IPS DF 6.9 (cell line): ENCODE measurements around the gene NFYC.

ENCODE experiments used
- DNase-seq: peaks from one replicate; pipeline ENCODE4 v3.0.0-alpha.2; 2013; ENCODE audit warnings: low read depth, low spot score
- H3K27ac ChIP-seq: one replicate; pipeline ENCODE4 v1.5.1; 2013; ENCODE audit warnings: low read length, control low read depth
- H3K27me3 ChIP-seq: 2 replicates; pipeline ENCODE4 v1.6.1; 2013; ENCODE audit warnings: mild to moderate bottlenecking, low read length; ENCODE audit not compliant: control insufficient read depth, insufficient read depth
- H3K36me3 ChIP-seq: 2 replicates; pipeline ENCODE4 v1.6.1; 2013; ENCODE audit warnings: low read length; ENCODE audit not compliant: control insufficient read depth, insufficient read depth
- H3K4me1 ChIP-seq: 2 replicates; pipeline ENCODE4 v1.6.1; 2013; ENCODE audit warnings: low read length; ENCODE audit not compliant: control insufficient read depth, insufficient read depth
- H3K4me3 ChIP-seq: 2 replicates; pipeline ENCODE4 v1.5.1; 2013; ENCODE audit warnings: mild to moderate bottlenecking, low read length
- H3K9me3 ChIP-seq: 2 replicates; pipeline ENCODE4 v1.6.1; 2013; ENCODE audit warnings: low read length, inconsistent platforms; ENCODE audit not compliant: control insufficient read depth, insufficient read depth
- WGBS: extraction: QIAGEN DNeasy Blood & Tissue Kit; methylation state at CpG from one replicate; pipeline ENCODE4 v1.1.7; 2013; ENCODE audit warnings: mixed read lengths, missing lambda C conversion rate; ENCODE audit not compliant: insufficient read length, insufficient coverage; 5-methylcytosine and 5-hydroxymethylcytosine counted together

Gene NFYC

DNA sequence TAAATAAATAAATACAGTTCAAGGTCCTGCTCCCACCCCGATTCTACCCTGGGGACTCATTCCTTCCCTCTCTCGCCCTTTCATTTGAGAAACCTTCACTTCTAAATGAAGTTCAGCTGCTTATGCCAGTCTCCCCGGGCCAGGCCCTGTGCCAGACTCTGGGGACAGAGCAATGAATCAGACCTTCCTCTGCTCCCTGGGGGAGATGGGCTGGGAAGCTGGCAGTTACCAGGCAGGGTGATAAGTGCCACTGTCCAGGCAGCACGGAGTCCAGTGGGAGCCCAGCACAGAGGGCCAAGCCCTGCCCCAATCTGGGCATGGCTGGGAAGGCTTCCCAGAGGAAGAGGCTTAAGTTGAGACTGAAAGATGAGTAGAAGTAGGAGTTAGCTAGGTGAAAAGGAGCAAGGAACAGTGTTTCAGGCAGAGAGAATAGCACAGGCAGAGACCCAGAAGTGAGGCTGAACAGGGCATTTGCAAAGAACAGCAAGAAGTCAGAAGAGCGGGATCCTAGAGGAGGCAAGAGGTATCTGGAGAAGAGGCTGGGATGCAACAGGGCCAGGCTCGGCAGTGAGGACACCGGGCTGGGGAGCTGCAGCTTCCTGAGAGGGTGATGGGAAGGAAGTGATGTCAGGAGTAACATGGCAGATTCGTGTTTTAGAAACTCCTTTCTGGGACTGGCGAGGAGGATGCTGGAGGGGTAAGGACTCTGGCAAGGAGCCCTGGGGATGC, 105.6 kb downstream of the NFYC start:
- no CpG with 5 or more reads among the region's 9 CpGs for WGBS
- no peaks in the 10 kb centered on the region for H3K36me3 ChIP-seq
- no peak for DNase-seq
- no peak overlapping the region for H3K4me3 ChIP-seq
- H3K27me3 ChIP-seq: no peaks in the 10 kb centered on the region
- no peaks in the 10 kb centered on the region for H3K9me3 ChIP-seq
- H3K27ac ChIP-seq: no peak overlapping the region
- no peaks in the 10 kb centered on the region for H3K4me1 ChIP-seq

DNA sequence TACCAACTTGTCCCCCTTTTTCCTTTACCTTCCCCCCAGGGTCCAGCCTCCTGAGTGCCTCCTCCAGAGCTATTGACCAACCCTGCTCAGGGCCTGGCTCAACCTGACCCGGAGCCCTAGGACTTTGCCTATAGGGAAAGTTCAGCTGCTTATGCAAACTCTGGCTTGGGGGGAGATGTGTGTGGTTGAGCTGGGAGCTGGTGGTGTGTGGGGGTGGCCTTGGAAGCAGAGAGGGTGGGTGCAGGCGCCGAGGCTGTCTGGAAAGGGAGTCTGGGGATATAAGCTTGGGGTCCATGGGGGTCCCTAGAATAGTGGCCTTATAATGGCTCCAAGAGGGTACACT, 106.1 kb downstream of the NFYC start:
- DNase-seq: no peak
- Histone ChIP-seq H3K27ac (no peak overlapping the region), H3K4me1 (no peaks in the 10 kb centered on the region; the same call in 1 of the 2 replicates), H3K9me3 (no peaks in the 10 kb centered on the region), H3K27me3 (no peaks in the 10 kb centered on the region), H3K4me3 (no peak overlapping the region), H3K36me3 (no peaks in the 10 kb centered on the region)
- WGBS: no CpG with 5 or more reads among the region's 3 CpGs

DNA sequence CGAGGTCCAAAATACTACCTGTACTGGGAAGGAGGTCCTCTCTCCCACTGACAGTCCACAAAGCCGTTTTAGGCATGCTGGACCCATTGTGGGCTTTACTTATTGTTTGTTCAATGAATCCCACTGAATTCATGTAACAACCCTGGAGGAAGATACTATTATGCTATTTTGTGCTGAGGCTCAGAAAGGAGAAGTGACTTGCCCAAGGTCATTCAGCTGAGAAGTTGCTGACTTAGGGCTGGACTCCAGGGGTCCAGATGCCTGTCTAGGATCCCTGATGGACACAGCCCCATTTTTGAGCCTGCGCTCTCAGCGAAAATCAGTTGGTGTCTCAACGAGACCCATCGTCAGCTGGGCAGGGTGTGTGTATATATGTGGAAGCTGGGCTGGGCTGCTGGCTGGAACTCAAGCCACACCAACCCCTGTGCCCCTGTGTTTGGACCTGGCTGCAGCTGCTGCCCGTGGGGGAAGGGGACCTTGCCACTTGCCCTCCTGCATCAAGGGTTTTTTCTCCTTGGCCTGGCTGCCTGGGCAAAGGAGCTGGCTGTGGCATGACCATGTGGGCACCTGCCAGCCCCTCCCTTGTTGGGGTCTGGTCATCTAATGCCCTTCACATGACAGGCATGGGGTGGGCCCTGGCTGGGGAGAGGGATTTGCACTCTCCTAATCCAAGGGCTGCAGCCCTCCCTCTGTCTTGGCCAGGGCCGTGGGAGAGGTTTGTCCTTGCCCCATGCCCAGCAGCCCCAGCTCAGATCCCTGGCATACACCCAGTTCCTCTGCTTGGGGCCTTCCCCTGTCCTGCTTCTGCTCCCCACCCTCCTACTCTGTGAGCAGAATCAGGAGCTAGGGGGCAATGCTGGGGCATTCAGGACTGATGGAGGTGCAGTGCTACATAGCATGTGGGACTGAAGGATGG, 107.1 kb downstream of the NFYC start:
- H3K27ac ChIP-seq: no peak overlapping the region
- no peaks in the 10 kb centered on the region for H3K27me3 ChIP-seq
- no peaks in the 10 kb centered on the region for H3K36me3 ChIP-seq
- WGBS: no CpG with 5 or more reads among the region's 8 CpGs
- no peak overlapping the region for H3K4me3 ChIP-seq
- H3K4me1 ChIP-seq: peaks cover 1% of the 10 kb centered on the region; the same call in 1 of the 2 replicates
- DNase-seq: no peak
- no peaks in the 10 kb centered on the region for H3K9me3 ChIP-seq

DNA sequence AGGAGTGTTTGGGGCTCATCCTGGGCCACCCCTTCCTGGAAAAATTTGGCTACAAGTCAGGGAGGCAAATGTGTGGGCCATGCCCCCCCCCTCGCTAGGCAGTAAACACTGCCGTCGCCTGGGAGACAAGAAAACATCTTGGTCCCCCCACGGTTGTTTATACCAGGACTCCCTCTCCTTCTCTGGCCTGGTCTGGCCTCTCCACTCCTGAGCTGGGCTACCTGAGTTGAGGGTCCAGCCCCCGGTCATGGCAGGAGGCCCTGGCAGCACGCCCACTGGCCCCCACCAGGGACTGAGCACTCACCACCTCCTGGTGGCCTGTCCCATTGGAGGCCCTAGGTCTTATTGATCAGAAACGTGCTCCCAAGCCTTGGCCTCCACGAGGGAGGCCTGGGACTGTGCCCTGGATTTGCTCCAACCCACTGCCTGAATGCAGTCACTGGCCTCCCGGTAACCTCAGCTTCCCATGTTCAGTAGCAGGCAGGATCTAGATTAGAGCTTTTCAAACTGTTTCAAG, 107.9 kb downstream of the NFYC start:
- no CpG with 5 or more reads among the region's 9 CpGs for WGBS
- Histone ChIP-seq H3K27me3 (no peaks in the 10 kb centered on the region), H3K27ac (no peak overlapping the region), H3K36me3 (no peaks in the 10 kb centered on the region), H3K4me1 (peaks cover 3% of the 10 kb centered on the region; the same call in 1 of the 2 replicates), H3K4me3 (no peak overlapping the region), H3K9me3 (no peaks in the 10 kb centered on the region)
- no peak for DNase-seq

DNA sequence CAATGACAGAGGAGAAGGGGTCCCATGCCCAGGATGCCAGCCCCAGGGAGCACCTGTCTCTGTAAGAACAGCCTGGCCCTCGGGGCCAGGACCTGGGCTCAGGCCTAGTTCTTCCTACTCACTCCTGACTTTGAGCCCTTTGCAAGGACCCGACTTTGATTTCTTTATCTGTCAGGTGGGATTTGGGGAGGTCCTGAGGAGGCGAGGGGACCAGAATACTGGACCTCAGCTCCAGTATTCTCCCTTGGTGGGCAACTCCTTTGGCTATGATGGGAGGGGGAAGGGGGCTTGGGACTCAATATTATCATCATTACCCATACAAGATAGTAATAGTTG, 110.2 kb downstream of the NFYC start:
- no peak overlapping the region for H3K27ac ChIP-seq
- no peaks in the 10 kb centered on the region for H3K36me3 ChIP-seq
- no CpG with 5 or more reads among the region's 3 CpGs for WGBS
- H3K27me3 ChIP-seq: no peaks in the 10 kb centered on the region
- peaks cover 5% of the 10 kb centered on the region; the same call in 1 of the 2 replicates for H3K4me1 ChIP-seq
- H3K9me3 ChIP-seq: no peaks in the 10 kb centered on the region
- H3K4me3 ChIP-seq: no peak overlapping the region
- no peak for DNase-seq

- H3K27me3 ChIP-seq: no peaks in the 10 kb centered on the region
- no peaks in the 10 kb centered on the region for H3K9me3 ChIP-seq
- peak overlapping the region; percentile 10; the same call in 1 of the 2 replicates for H3K4me3 ChIP-seq
- WGBS: no CpG with 5 or more reads among the region's 56 CpGs
- no peak for DNase-seq
- H3K27ac ChIP-seq: no peak overlapping the region
- no peaks in the 10 kb centered on the region for H3K36me3 ChIP-seq
- peaks cover 5% of the 10 kb centered on the region; the same call in 1 of the 2 replicates for H3K4me1 ChIP-seq
These were observed 110.7 kb downstream of the NFYC start for GRCh38 chr1:40802078-40802741.

DNA sequence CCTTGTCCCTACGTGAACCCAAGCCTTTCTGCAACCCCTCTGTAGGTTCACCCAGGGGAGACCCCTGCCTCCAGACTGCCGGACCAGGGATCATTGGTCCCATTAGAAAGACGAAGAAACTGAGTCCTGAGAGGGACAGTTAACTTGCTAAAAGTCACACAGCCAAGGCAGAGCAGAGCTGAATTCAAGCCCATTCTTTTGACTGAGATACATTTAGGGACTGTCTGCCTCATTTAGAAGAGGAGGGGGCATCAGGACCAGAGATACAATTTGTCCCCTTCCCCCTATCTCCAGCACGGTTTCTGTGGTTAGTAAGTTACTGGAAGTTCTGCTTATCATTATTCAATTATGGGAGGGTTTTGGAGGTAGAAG, 111.2 kb downstream of the NFYC start:
- no peak overlapping the region for H3K27ac ChIP-seq
- H3K4me1 ChIP-seq: peaks cover 5% of the 10 kb centered on the region; the same call in 1 of the 2 replicates
- DNase-seq: no peak
- no CpG with 5 or more reads among the region's 4 CpGs for WGBS
- peak overlapping the region; percentile 10; the same call in 1 of the 2 replicates for H3K4me3 ChIP-seq
- H3K36me3 ChIP-seq: no peaks in the 10 kb centered on the region
- no peaks in the 10 kb centered on the region for H3K27me3 ChIP-seq
- no peaks in the 10 kb centered on the region for H3K9me3 ChIP-seq

DNA sequence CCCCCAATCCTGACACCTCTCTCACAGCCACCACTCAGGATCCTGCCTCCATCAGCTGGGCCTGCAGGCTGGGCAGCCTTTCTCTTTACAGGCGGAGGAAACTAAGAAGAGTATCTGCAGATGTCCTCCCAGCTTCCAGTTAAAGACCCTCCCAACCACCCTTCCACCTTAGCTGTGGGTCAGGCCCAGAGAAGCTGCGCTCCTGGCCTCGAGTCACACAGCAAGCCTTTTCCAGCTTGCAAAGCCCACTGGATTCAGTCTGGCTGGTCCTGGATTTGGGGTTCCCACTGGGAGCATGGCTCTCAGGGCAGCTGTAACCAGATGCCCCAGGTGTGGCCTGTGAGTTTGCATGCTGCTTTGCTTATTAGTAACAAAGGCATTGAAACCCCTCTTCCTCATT, 111.9 kb downstream of the NFYC start:
- H3K36me3 ChIP-seq: no peaks in the 10 kb centered on the region
- no peak overlapping the region for H3K27ac ChIP-seq
- no peak for DNase-seq
- WGBS: no CpG with 5 or more reads among the region's 3 CpGs
- H3K9me3 ChIP-seq: no peaks in the 10 kb centered on the region
- peaks cover 5% of the 10 kb centered on the region; the same call in 1 of the 2 replicates for H3K4me1 ChIP-seq
- no peaks in the 10 kb centered on the region for H3K27me3 ChIP-seq
- H3K4me3 ChIP-seq: no peak overlapping the region

DNA sequence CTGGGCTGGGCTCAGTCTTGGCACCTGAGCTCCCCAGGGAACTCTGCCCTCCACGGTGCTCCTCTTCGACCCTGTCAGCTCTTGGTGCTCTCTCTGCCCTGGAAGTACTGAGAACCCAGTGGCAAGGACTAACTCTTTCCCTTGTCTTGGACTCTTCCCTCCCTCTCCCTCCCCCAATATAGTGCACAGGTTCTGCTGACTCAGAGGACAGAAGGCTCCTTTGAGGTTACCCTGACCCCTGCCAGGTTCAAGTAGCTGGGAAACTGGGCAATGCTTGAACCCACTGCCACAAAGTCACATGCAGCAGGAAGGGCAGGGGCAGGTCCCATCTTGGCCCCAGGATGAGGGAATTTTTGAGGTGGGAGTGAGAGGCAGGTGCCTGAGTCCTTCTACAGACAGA, 112.4 kb downstream of the NFYC start:
- no peak for DNase-seq
- Histone ChIP-seq H3K36me3 (no peaks in the 10 kb centered on the region), H3K9me3 (no peaks in the 10 kb centered on the region), H3K4me3 (no peak overlapping the region), H3K27ac (no peak overlapping the region), H3K4me1 (peaks cover 5% of the 10 kb centered on the region; the same call in 1 of the 2 replicates), H3K27me3 (no peaks in the 10 kb centered on the region)
- WGBS: no CpG with 5 or more reads among the region's 2 CpGs

DNA sequence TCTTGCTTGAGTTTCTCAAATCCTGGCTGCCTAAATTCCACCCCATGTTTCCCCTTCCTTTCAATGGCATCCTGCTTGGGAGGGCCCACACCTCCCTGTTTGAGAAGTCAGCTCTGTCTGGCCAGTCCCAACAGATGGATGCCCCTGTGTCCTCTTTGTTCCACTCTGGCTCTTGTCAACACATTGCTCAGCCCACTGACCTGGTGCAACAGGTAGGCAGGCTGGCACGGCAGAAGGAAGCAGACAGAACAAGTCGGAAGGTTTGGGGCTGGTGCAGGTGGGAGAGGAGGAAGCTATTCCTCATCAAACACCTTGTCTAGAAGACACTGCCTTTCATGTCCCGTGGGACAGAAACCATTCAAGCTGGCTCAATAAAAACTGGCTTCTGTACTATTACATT, 114.7 kb downstream of the NFYC start:
- peaks cover 5% of the 10 kb centered on the region; the same call in 1 of the 2 replicates for H3K4me1 ChIP-seq
- DNase-seq: no peak
- no peaks in the 10 kb centered on the region for H3K36me3 ChIP-seq
- no peak overlapping the region for H3K4me3 ChIP-seq
- no peak overlapping the region for H3K27ac ChIP-seq
- no peaks in the 10 kb centered on the region for H3K27me3 ChIP-seq
- H3K9me3 ChIP-seq: no peaks in the 10 kb centered on the region
- no CpG with 5 or more reads among the region's 3 CpGs for WGBS
